ENCODE results near the gene ABCA10.

Gene ABCA10

DNA sequence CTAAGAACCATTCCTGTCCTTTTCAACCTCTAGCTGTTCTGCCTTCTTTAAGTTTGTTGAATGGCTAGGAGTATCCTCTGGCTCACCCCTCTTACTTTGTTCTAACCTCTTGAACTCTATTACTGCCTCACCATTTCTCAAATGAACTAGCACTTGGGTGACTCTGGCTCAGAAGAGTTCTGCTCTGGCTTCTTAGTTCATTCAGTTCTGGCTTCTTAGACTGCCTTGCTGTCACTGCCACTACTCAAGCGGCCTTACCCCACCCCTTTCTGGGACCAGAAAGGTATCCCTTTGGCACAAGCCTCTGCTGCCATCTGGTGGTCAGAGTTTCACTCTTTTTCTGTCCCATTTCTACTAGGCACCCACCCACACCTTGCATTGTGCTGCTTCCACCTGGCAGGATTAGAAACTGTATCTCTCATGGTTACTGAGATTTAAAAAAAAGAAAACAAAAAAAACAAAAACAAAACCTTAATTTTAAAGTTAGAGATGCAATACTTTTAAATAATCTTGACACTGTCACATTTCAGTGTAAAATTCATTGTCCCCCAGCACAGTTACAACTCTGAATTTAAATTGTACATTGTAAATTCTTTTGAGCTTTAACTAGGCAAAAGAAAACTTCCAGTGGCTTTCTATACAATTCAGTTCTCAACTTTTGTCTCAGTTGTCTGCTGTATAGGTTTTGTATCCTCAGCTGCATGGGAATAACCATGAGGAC lies 6.9 kb upstream of the ABCA10 start:
- Histone ChIP-seq H3F3A (ENCODE audit: insufficient read depth, low read length) (no peaks in the 10 kb centered on the region), H3K27me3 (ENCODE audit: insufficient read depth, low read length) (no peaks in the 10 kb centered on the region), H4K20me1 (ENCODE audit: insufficient read depth, low read length) (no peaks in the 10 kb centered on the region), H3K4me1 (ENCODE audit: insufficient read depth, low read length, severe bottlenecking) (no peaks in the 10 kb centered on the region), H2AFZ (ENCODE audit: low read length) (no peak overlapping the region), H3K4me3 (ENCODE audit: low read depth, low read length, poor library complexity, severe bottlenecking) (no peak overlapping the region), H3K9me3 (ENCODE audit: low read length) (no peaks in the 10 kb centered on the region), H3K79me2 (ENCODE audit: insufficient read depth, low read length) (no peaks in the 10 kb centered on the region), H3K9ac (ENCODE audit: low read length) (no peak overlapping the region), H3K4me2 (ENCODE audit: low read length) (no peak overlapping the region), H3K9me2 (ENCODE audit: low read depth, low read length) (no peaks in the 10 kb centered on the region), H3K36me3 (ENCODE audit: insufficient read depth, low read length) (no peaks in the 10 kb centered on the region), H3K27ac (ENCODE audit: low read depth, low read length, poor library complexity, severe bottlenecking) (no peak overlapping the region)
- no peak for TF ChIP-seq EZH2 (IDR thresholded peaks at IDR 0.05; ENCODE audit: borderline replicate concordance, low read length)
- TF ChIP-seq, protein P1, sequence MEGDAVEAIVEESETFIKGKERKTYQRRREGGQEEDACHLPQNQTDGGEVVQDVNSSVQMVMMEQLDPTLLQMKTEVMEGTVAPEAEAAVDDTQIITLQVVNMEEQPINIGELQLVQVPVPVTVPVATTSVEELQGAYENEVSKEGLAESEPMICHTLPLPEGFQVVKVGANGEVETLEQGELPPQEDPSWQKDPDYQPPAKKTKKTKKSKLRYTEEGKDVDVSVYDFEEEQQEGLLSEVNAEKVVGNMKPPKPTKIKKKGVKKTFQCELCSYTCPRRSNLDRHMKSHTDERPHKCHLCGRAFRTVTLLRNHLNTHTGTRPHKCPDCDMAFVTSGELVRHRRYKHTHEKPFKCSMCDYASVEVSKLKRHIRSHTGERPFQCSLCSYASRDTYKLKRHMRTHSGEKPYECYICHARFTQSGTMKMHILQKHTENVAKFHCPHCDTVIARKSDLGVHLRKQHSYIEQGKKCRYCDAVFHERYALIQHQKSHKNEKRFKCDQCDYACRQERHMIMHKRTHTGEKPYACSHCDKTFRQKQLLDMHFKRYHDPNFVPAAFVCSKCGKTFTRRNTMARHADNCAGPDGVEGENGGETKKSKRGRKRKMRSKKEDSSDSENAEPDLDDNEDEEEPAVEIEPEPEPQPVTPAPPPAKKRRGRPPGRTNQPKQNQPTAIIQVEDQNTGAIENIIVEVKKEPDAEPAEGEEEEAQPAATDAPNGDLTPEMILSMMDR (IDR thresholded peaks at IDR 0.05; ENCODE audit: low read length): peak; percentile 77

DNA sequence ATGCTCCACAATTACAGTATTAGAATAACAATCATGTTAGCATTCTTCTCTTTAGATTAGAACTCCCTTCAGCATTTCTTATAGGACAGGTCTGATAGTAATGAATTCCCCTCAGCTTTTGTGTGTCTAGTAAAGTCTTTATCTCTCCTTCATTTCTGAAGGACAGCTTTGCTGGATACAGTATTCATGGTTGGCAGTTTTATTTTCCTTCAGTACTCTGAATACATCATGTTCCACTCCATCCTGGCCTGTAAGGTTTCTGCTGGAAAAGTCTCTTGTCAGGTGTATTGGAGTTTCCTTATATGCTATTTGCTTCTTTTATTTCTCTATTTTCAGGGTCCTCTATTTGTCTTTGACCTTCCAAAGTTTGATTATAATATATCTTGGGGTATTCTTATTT lies 4.0 kb upstream of the ABCA10 start:
- no peak overlapping the region for H3K4me2 ChIP-seq (ENCODE audit: low read length)
- no peaks in the 10 kb centered on the region for H3F3A ChIP-seq (ENCODE audit: insufficient read depth, low read length)
- no peak for TF ChIP-seq EZH2 (IDR thresholded peaks at IDR 0.05; ENCODE audit: borderline replicate concordance, low read length)
- TF ChIP-seq, protein P1 (IDR thresholded peaks at IDR 0.05; ENCODE audit: low read length): no peak
- no peaks in the 10 kb centered on the region for H3K79me2 ChIP-seq (ENCODE audit: insufficient read depth, low read length)
- H4K20me1 ChIP-seq (ENCODE audit: insufficient read depth, low read length): no peaks in the 10 kb centered on the region
- no peak overlapping the region for H3K9ac ChIP-seq (ENCODE audit: low read length)
- no peaks in the 10 kb centered on the region for H3K9me3 ChIP-seq (ENCODE audit: low read length)
- no peaks in the 10 kb centered on the region for H3K36me3 ChIP-seq (ENCODE audit: insufficient read depth, low read length)
- H3K27me3 ChIP-seq (ENCODE audit: insufficient read depth, low read length): no peaks in the 10 kb centered on the region
- no peak overlapping the region for H2AFZ ChIP-seq (ENCODE audit: low read length)
- no peak overlapping the region for H3K27ac ChIP-seq (ENCODE audit: low read depth, low read length, poor library complexity, severe bottlenecking)
- H3K4me1 ChIP-seq (ENCODE audit: insufficient read depth, low read length, severe bottlenecking): peaks cover 5% of the 10 kb centered on the region
- no peaks in the 10 kb centered on the region for H3K9me2 ChIP-seq (ENCODE audit: low read depth, low read length)
- no peak overlapping the region for H3K4me3 ChIP-seq (ENCODE audit: low read depth, low read length, poor library complexity, severe bottlenecking)

DNA sequence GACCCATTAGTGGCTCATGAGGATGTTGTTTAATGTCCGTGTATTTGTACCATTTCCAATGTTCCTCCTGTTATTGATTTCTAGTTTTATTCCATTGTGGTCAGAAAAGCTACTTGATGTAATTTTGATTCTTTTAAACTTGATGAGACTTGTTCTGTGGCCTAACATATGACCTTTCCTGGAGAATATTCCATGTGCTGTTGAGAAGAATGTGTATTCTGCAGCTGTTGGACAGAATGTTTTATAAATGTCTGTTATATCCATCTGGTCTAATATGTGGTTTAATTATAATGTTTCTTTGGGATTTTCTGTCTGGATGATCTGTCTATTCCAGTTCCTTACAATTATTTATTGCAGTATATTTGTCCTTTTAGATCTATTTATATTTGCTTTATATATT lies 2.9 kb upstream of the ABCA10 start:
- no peak overlapping the region for H3K9ac ChIP-seq (ENCODE audit: low read length)
- H3K79me2 ChIP-seq (ENCODE audit: insufficient read depth, low read length): no peaks in the 10 kb centered on the region
- no peak overlapping the region for H3K4me2 ChIP-seq (ENCODE audit: low read length)
- no peaks in the 10 kb centered on the region for H3K36me3 ChIP-seq (ENCODE audit: insufficient read depth, low read length)
- H4K20me1 ChIP-seq (ENCODE audit: insufficient read depth, low read length): no peaks in the 10 kb centered on the region
- no peaks in the 10 kb centered on the region for H3K9me2 ChIP-seq (ENCODE audit: low read depth, low read length)
- no peak overlapping the region for H3K4me3 ChIP-seq (ENCODE audit: low read depth, low read length, poor library complexity, severe bottlenecking)
- no peak for TF ChIP-seq EZH2 (IDR thresholded peaks at IDR 0.05; ENCODE audit: borderline replicate concordance, low read length)
- TF ChIP-seq, protein P1 (IDR thresholded peaks at IDR 0.05; ENCODE audit: low read length): no peak
- no peak overlapping the region for H2AFZ ChIP-seq (ENCODE audit: low read length)
- peaks cover 6% of the 10 kb centered on the region for H3K4me1 ChIP-seq (ENCODE audit: insufficient read depth, low read length, severe bottlenecking)
- no peaks in the 10 kb centered on the region for H3F3A ChIP-seq (ENCODE audit: insufficient read depth, low read length)
- no peaks in the 10 kb centered on the region for H3K27me3 ChIP-seq (ENCODE audit: insufficient read depth, low read length)
- H3K27ac ChIP-seq (ENCODE audit: low read depth, low read length, poor library complexity, severe bottlenecking): no peak overlapping the region
- no peaks in the 10 kb centered on the region for H3K9me3 ChIP-seq (ENCODE audit: low read length)

All from OCI-LY1 (cell line).